Ascending aorta (tissue), 2 donors: ENCODE data around the gene STK26. TPM values are rescaled to one million over a fixed set of nuclear protein-coding genes. Genes with fewer than 3 reads are reported as not detected.

ENCODE experiments used
- DNase-seq, 2 donors: peaks; one replicate each; pipeline ENCODE4 v3.0.0-alpha.2; 2019; ENCODE audit warnings: low spot score in 2 of 2
- H3K27ac ChIP-seq, 2 donors: fragments of 200-600 bp; sonication (generic); one replicate each; pipeline ENCODE4 v1.5.1; 2016 to 2017; ENCODE audit warnings: mild to moderate bottlenecking in 1 of 2
- H3K27me3 ChIP-seq: fragments of 200-600 bp; sonication (generic); one replicate; pipeline ENCODE4 v1.5.1; 2017
- H3K36me3 ChIP-seq, 2 donors: fragments of 200-600 bp; sonication (generic); one replicate each; pipeline ENCODE4 v1.5.1; 2016
- H3K4me1 ChIP-seq, 2 donors: fragments of 200-600 bp; sonication (generic); one replicate each; pipeline ENCODE4 v1.5.1; 2016 to 2017; ENCODE audit warnings: mild to moderate bottlenecking in 1 of 2
- H3K4me3 ChIP-seq, 2 donors: fragments of 200-600 bp; sonication (generic); one replicate each; pipeline ENCODE4 v1.5.1; 2016 to 2017; ENCODE audit warnings: mild to moderate bottlenecking in 1 of 2
- H3K9me3 ChIP-seq, 2 donors: fragments of 200-600 bp; sonication (generic); one replicate each; pipeline ENCODE4 v1.5.1; 2016
- intact Hi-C: fragments of 100-400 bp; cut with DNase I; formaldehyde crosslinking; loops from one replicate; pipeline ENCODE4 v1.15.1; 2023
- total RNA-seq: library from RNA; depleted of rRNA; stranded (reverse); fragments of >200 nt; gene quantifications from one replicate; pipeline ENCODE4 v1.1.0, GENCODE V29; 2016
- TF ChIP-seq, protein P1 (sequence below), 3 experiments: fragments of 200-600 bp in 2 of 3; fragments of 450-650 bp in 1 of 3; sonication (generic) in 2 of 3; IDR thresholded peaks; one replicate each; pipeline ENCODE4 v1.5.1; 2016 to 2019; ENCODE audit warnings: antibody characterized with exemption in 3 of 3, mild to moderate bottlenecking in 1 of 3, moderate library complexity in 1 of 3

STK26 gene
- total RNA-seq, 1 donor from 2014 or later, result 1.8 TPM

DNA sequence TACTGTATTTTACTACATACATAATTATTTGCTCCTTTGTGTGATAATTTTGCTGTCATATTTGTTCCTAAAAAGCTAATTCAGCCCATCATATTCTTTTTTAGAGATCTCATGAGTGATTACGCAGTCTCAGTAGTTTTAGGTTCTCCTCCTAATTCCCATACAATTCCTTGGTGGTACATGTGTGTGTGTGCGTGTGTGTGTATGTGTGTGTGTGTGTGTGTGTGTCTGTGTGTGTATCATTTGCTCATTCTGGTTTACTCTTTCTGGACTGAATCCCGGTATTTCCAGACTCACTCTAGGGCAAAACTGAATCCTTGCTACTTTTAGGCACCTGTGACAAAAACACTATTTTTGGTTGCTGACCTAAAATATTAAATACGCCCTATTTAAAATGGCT is 34.9 kb downstream of the STK26 start:
- Histone ChIP-seq H3K36me3 (no peaks in the 10 kb centered on the region), H3K27ac (no peak overlapping the region), H3K4me3 (no peak overlapping the region), H3K9me3 (no peaks in the 10 kb centered on the region), H3K27me3 (no peaks in the 10 kb centered on the region), H3K4me1 (no peaks in the 10 kb centered on the region)
- intact Hi-C loops, result no loop called here
- TF ChIP-seq, protein P1, sequence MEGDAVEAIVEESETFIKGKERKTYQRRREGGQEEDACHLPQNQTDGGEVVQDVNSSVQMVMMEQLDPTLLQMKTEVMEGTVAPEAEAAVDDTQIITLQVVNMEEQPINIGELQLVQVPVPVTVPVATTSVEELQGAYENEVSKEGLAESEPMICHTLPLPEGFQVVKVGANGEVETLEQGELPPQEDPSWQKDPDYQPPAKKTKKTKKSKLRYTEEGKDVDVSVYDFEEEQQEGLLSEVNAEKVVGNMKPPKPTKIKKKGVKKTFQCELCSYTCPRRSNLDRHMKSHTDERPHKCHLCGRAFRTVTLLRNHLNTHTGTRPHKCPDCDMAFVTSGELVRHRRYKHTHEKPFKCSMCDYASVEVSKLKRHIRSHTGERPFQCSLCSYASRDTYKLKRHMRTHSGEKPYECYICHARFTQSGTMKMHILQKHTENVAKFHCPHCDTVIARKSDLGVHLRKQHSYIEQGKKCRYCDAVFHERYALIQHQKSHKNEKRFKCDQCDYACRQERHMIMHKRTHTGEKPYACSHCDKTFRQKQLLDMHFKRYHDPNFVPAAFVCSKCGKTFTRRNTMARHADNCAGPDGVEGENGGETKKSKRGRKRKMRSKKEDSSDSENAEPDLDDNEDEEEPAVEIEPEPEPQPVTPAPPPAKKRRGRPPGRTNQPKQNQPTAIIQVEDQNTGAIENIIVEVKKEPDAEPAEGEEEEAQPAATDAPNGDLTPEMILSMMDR (IDR thresholded peaks at IDR 0.05), result no peak
- no peak for DNase-seq

DNA sequence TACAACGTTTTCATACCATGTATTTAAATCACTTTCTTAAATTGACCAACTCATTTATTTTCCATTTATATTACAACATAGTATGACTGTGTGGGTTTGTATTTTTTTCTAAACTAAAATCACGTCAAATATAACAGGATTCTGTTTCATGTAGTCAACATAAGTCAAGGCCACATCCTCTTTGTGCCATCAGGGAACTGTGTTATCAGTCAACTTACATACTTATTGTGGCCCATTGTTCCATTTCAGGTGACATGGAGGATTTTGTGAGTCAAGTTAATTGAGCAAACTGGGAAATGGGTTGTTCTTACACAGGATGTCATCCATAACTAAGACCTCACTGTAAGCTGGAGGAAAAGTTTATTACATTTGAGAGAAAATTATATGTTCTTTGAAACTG is 35.9 kb downstream of the STK26 start:
- Histone ChIP-seq H3K27ac (no peak overlapping the region), H3K27me3 (no peaks in the 10 kb centered on the region), H3K4me1 (no peaks in the 10 kb centered on the region), H3K9me3 (no peaks in the 10 kb centered on the region), H3K36me3 (no peaks in the 10 kb centered on the region), H3K4me3 (no peak overlapping the region)
- DNase-seq, result no peak
- TF ChIP-seq, protein P1 (IDR thresholded peaks at IDR 0.05), result no peak
- intact Hi-C loops, result no loop called here

DNA sequence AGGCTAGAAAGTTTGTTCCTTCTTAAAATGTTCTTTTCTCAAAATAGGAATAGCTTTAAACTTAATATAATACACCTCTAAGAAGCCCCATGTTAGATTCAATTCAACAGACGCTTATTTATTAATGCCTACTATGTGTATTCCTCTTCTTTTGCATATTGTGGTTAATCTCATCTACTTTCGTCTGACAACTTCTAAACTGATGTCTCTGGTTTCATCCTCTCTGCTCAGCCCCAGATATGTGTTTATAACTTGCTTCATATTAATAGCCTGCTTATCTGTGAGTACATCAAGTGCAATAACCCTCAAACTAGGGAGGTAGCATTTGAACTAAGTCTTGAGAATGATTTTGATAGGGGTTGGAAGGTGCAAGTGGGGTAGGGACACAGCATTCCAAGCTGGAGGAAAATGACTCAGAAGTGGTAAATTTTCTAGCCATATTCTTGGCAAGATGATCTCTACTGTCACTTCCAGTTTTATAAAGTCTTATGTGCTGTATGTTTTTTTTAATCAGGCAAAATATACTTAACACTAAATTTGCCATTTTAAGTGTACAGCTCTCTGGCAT is 37.0 kb downstream of the STK26 start:
- TF ChIP-seq, protein P1 (IDR thresholded peaks at IDR 0.05), result no peak
- no peaks in the 10 kb centered on the region for H3K4me1 ChIP-seq
- no peaks in the 10 kb centered on the region for H3K9me3 ChIP-seq
- DNase-seq, result no peak
- H3K4me3 ChIP-seq, result no peak overlapping the region
- H3K27ac ChIP-seq, result no peak overlapping the region
- H3K27me3 ChIP-seq, result no peaks in the 10 kb centered on the region
- intact Hi-C loops, result no loop called here
- H3K36me3 ChIP-seq, result no peaks in the 10 kb centered on the region

DNA sequence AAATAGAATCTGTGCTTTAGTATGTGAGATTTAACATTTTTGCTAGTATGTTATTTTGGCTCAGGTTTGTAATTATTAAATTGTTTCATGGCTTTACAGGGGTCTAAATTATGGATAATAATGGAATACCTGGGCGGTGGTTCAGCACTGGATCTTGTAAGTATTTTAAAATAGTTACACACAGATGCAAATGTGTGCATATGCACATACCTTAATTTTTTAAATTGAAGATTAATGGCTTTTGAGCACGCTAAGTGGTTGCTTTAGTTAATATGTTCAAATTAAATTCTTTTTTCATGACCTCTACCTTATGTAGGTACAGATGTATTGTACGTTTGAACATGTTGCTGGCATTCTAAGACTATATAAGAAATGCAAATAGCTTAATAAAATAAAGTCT is 40.2 kb downstream of the STK26 start:
- intact Hi-C loops, result no loop called here
- no peak for DNase-seq
- H3K4me3 ChIP-seq, result no peak overlapping the region
- TF ChIP-seq, protein P1 (IDR thresholded peaks at IDR 0.05), result no peak
- H3K27me3 ChIP-seq, result no peaks in the 10 kb centered on the region
- no peaks in the 10 kb centered on the region for H3K4me1 ChIP-seq
- no peaks in the 10 kb centered on the region for H3K36me3 ChIP-seq
- no peak overlapping the region for H3K27ac ChIP-seq
- H3K9me3 ChIP-seq, result no peaks in the 10 kb centered on the region

DNA sequence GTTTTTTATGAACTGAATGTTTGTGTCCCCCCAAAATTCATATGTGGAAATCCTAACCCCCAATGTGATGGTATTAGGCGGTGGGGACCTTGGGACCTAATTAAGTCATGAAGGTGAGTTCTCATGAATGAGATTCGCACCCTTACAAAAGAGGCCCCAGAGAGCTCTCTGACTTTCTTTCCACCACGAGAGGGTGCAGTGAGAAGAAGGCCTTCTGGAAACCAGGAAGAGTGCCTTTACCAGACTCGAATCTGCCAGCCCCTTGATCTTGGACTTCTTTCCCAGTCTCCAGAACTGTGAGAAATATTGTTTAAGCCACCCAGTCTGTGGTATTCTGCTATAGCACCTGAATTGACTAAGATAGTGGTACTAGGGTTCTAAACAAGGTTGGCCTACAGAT is 40.8 kb downstream of the STK26 start:
- Histone ChIP-seq H3K4me3 (no peak overlapping the region), H3K36me3 (no peaks in the 10 kb centered on the region), H3K9me3 (no peaks in the 10 kb centered on the region), H3K4me1 (no peaks in the 10 kb centered on the region), H3K27ac (no peak overlapping the region), H3K27me3 (no peaks in the 10 kb centered on the region)
- no peak for DNase-seq
- TF ChIP-seq, protein P1 (IDR thresholded peaks at IDR 0.05), result no peak
- intact Hi-C loops, result no loop called here

DNA sequence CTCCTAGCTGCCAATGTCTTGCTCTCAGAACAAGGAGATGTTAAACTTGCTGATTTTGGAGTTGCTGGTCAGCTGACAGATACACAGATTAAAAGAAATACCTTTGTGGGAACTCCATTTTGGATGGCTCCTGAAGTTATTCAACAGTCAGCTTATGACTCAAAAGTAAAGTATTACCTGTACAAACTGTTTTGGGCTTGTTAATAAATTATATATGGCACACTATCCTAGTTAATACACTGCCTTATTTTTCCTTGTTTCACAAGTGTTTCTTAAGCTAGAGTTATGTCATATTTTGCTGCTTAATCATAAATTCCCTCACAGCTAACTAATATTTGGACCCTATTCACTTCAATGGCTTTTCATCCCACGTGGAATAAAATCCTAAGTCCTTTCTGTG is 45.3 kb downstream of the STK26 start:
- intact Hi-C loops, result no loop called here

More for the DNA sequence above, 45.3 kb downstream of the STK26 start:
- Histone ChIP-seq H3K4me1 (no peaks in the 10 kb centered on the region), H3K9me3 (no peaks in the 10 kb centered on the region), H3K27ac (no peak overlapping the region), H3K4me3 (no peak overlapping the region), H3K36me3 (no peaks in the 10 kb centered on the region), H3K27me3 (no peaks in the 10 kb centered on the region)
- DNase-seq, result no peak
- TF ChIP-seq, protein P1 (IDR thresholded peaks at IDR 0.05), result no peak
